Large intestine (tissue), 3 donors: ENCODE results near the gene NTNG1. TPM values are rescaled to one million over a fixed set of nuclear protein-coding genes. Genes with fewer than 3 reads are reported as not detected.
A peak's percentile ranks its signal among the peaks of the same experiment; 100 is the strongest.

Experiments
- DNase-seq, 2 donors: peaks; one replicate each; pipeline versions ENCODE4 v3.0.0 to v3.0.0-alpha.2; 2013
- H3K27ac ChIP-seq: one replicate; pipeline ENCODE4 v1.5.1; 2013; ENCODE audit warnings: low read length
- H3K27me3 ChIP-seq: 2 replicates; pipeline ENCODE4 v1.6.1; 2013; ENCODE audit warnings: low read length; ENCODE audit not compliant: control insufficient read depth, insufficient read depth
- H3K36me3 ChIP-seq: 2 replicates; pipeline ENCODE4 v1.6.1; 2013; ENCODE audit warnings: low read length; ENCODE audit not compliant: control insufficient read depth, insufficient read depth
- H3K4me1 ChIP-seq: one replicate; pipeline ENCODE4 v1.6.1; 2013; ENCODE audit warnings: low read length; ENCODE audit not compliant: control insufficient read depth, insufficient read depth
- H3K4me3 ChIP-seq: one replicate; pipeline ENCODE4 v1.5.1; 2013; ENCODE audit warnings: low read length
- H3K9me3 ChIP-seq: one replicate; pipeline ENCODE4 v1.6.1; 2013; ENCODE audit warnings: mild to moderate bottlenecking, low read depth, low read length, moderate library complexity; ENCODE audit not compliant: control insufficient read depth
- WGBS: methylation state at CpG from one replicate; pipeline ENCODE4 v1.1.5; 2013; ENCODE audit warnings: low lambda C conversion rate; ENCODE audit not compliant: insufficient coverage; 5-methylcytosine and 5-hydroxymethylcytosine counted together
- polyA plus RNA-seq: library from polyadenylated mRNA; unstranded; fragments of 120-200 nt; gene quantifications from one replicate; pipeline ENCODE4 v1.2.1, GENCODE V29; 2013

The NTNG1 gene
- polyA plus RNA-seq, 1 donor: 4.9 TPM

- no CpG with 5 or more reads among the region's 3 CpGs for whole genome bisulfite sequencing
- Histone ChIP-seq H3K4me1 (no peaks in the 10 kb centered on the region), H3K36me3 (no peaks in the 10 kb centered on the region), H3K9me3 (no peaks in the 10 kb centered on the region), H3K27me3 (no peaks in the 10 kb centered on the region), H3K4me3 (no peak overlapping the region), H3K27ac (no peak overlapping the region)
- no peak for DNase-seq
Observed at GRCh38 chr1:107122225-107122624, 18.6 kb upstream of the NTNG1 start.

GRCh38 chr1:107123741-107124140 lies 17.1 kb upstream of the NTNG1 start:
- no peaks in the 10 kb centered on the region for H3K36me3 ChIP-seq
- no CpG with 5 or more reads among the region's 1 CpG for WGBS
- no peak overlapping the region for H3K27ac ChIP-seq
- DNase-seq: no peak
- no peak overlapping the region for H3K4me3 ChIP-seq
- H3K27me3 ChIP-seq: no peaks in the 10 kb centered on the region
- H3K4me1 ChIP-seq: no peaks in the 10 kb centered on the region
- H3K9me3 ChIP-seq: no peaks in the 10 kb centered on the region

- no peaks in the 10 kb centered on the region for H3K9me3 ChIP-seq
- WGBS: 50% methylated on average over 1 of the region's 2 CpGs
- H3K4me1 ChIP-seq: no peaks in the 10 kb centered on the region
- DNase-seq: peak; percentile 41 to 42
- H3K27ac ChIP-seq: peak overlapping the region; percentile 2
- no peak overlapping the region for H3K4me3 ChIP-seq
- H3K27me3 ChIP-seq: no peaks in the 10 kb centered on the region
- H3K36me3 ChIP-seq: no peaks in the 10 kb centered on the region
Observed at GRCh38 chr1:107124694-107125093, 16.1 kb upstream of the NTNG1 start.

- no peaks in the 10 kb centered on the region for H3K27me3 ChIP-seq
- WGBS: no CpG with 5 or more reads among the region's 1 CpG
- H3K9me3 ChIP-seq: no peaks in the 10 kb centered on the region
- no peak overlapping the region for H3K27ac ChIP-seq
- H3K4me1 ChIP-seq: no peaks in the 10 kb centered on the region
- H3K4me3 ChIP-seq: no peak overlapping the region
- DNase-seq: no peak
- no peaks in the 10 kb centered on the region for H3K36me3 ChIP-seq
Observed at GRCh38 chr1:107132195-107132594, 8.6 kb upstream of the NTNG1 start.

GRCh38 chr1:107132780-107133179 lies 8.1 kb upstream of the NTNG1 start:
- Histone ChIP-seq H3K4me3 (no peak overlapping the region), H3K36me3 (no peaks in the 10 kb centered on the region), H3K27me3 (no peaks in the 10 kb centered on the region), H3K27ac (no peak overlapping the region), H3K4me1 (no peaks in the 10 kb centered on the region), H3K9me3 (no peaks in the 10 kb centered on the region)
- no peak for DNase-seq
- WGBS: no CpG with 5 or more reads among the region's 1 CpG

GRCh38 chr1:107135463-107135862 lies 5.4 kb upstream of the NTNG1 start:
- H3K36me3 ChIP-seq: no peaks in the 10 kb centered on the region
- WGBS: no CpG with 5 or more reads among the region's 3 CpGs

GRCh38 chr1:107138166-107138565 lies 2.7 kb upstream of the NTNG1 start:
- Histone ChIP-seq H3K9me3 (no peaks in the 10 kb centered on the region), H3K27me3 (peaks cover 40% of the 10 kb centered on the region), H3K4me1 (peaks cover 5% of the 10 kb centered on the region), H3K4me3 (no peak overlapping the region), H3K27ac (no peak overlapping the region), H3K36me3 (no peaks in the 10 kb centered on the region)
- DNase-seq: peak in 1 of 2 donors; percentile 3

More at GRCh38 chr1:107135463-107135862, 5.4 kb upstream of the NTNG1 start:
- Histone ChIP-seq H3K4me3 (no peak overlapping the region), H3K27ac (no peak overlapping the region), H3K4me1 (no peaks in the 10 kb centered on the region), H3K9me3 (no peaks in the 10 kb centered on the region), H3K27me3 (peaks cover 26% of the 10 kb centered on the region)
- peak in 1 of 2 donors; percentile 8 for DNase-seq

GRCh38 chr1:107138767-107139445 lies 1.9 kb upstream of the NTNG1 start:
- Histone ChIP-seq H3K9me3 (no peaks in the 10 kb centered on the region), H3K36me3 (no peaks in the 10 kb centered on the region), H3K4me1 (peaks cover 5% of the 10 kb centered on the region), H3K27me3 (peaks cover 40% of the 10 kb centered on the region), H3K27ac (no peak overlapping the region), H3K4me3 (no peak overlapping the region)
- WGBS: no CpG with 5 or more reads among the region's 3 CpGs
- no peak for DNase-seq

GRCh38 chr1:107139833-107140702 lies 771 bp upstream of the NTNG1 start:
- peaks cover 40% of the 10 kb centered on the region for H3K27me3 ChIP-seq
- WGBS: 20% methylated on average over 1 of the region's 53 CpGs
- DNase-seq: peak; percentile 26 to 38
- H3K27ac ChIP-seq: no peak overlapping the region
- peak overlapping the region; percentile 30 for H3K4me3 ChIP-seq
- no peaks in the 10 kb centered on the region for H3K36me3 ChIP-seq
- peaks cover 5% of the 10 kb centered on the region for H3K4me1 ChIP-seq
- no peaks in the 10 kb centered on the region for H3K9me3 ChIP-seq

- Histone ChIP-seq H3K27me3 (peaks cover 40% of the 10 kb centered on the region), H3K4me3 (peak overlapping the region; percentile 38), H3K4me1 (peaks cover 5% of the 10 kb centered on the region), H3K9me3 (no peaks in the 10 kb centered on the region), H3K36me3 (no peaks in the 10 kb centered on the region), H3K27ac (no peak overlapping the region)
- DNase-seq: peak in 1 of 2 donors; percentile 10
- 0% methylated on average over 2 of the region's 41 CpGs for WGBS
Observed at GRCh38 chr1:107141491-107142126, 770 bp downstream of the NTNG1 start.
